ENCODE measurements around the gene ZHX3. TPM values are rescaled to one million over a fixed set of nuclear protein-coding genes. Genes with fewer than 3 reads are reported as not detected.

The ZHX3 gene
- polyA plus RNA-seq, 3 donors = 0.58 to 3.2 (median 1.1) TPM

DNA sequence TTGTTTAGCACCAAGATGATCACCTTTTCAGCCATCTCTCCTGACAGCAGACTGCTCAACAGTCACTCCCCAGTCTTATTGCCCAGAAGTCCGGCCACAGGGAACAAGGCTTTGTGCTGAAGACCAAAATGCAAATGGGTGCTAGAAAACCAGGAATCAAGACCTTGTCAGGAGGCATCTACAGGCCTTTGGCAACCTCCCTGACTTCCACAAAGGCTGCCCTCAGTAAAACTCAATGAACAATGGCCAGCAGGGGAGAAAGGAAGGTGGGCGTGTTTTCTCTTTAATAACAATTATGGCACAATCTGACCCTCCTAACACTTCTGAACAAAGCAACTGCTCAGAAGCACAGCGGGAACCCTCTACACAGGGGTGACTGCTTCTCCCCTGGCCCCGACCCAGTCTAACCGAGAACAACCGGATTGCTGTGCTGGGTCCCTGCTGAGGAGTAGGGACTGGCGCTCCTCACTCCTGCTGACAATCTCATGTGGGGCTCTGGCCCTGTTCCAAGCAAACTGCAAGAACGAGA lies 138.6 kb downstream of the ZHX3 start:
- Mint-ChIP-seq H3K36me3 (peaks cover 9 to 32% of the 10 kb centered on the region in 2 donors), H3K4me3 (no peak overlapping the region), H3K9me3 (no peaks in the 10 kb centered on the region), H3K27ac (no peak overlapping the region), H3K27me3 (ENCODE audit: low read depth in 3 of 3) (peaks cover 0 to 21% (median 7%) of the 10 kb centered on the region in 3 donors), H3K4me1 (no peaks in the 10 kb centered on the region)
- Histone ChIP-seq H3K9me3 (replicated peaks in 1 of 2; ENCODE audit: control insufficient read depth in 1 of 2, insufficient read depth in 1 of 2, low read length in 2 of 2) (no peaks in the 10 kb centered on the region), H3K4me3 (replicated peaks in 1 of 3; ENCODE audit: low read depth in 2 of 3, low read length in 3 of 3) (no peak overlapping the region), H3K79me2 (ENCODE audit: insufficient read depth, low read length) (no peaks in the 10 kb centered on the region), H3K27ac (ENCODE audit: low read depth in 1 of 2, low read length in 2 of 2) (no peak overlapping the region), H4K20me1 (ENCODE audit: insufficient read depth, low read length) (no peaks in the 10 kb centered on the region), H3K27me3 (ENCODE audit: control insufficient read depth in 2 of 2, insufficient read depth in 2 of 2, low read length in 2 of 2) (no peaks in the 10 kb centered on the region), H3K9ac (ENCODE audit: insufficient read depth, low read length, poor library complexity, severe bottlenecking) (no peak overlapping the region), H3K4me2 (replicated peaks; ENCODE audit: extremely low read depth, low read length, poor library complexity, severe bottlenecking) (no peak overlapping the region), H3K4me1 (ENCODE audit: control insufficient read depth in 1 of 2, insufficient read depth in 2 of 2, low read length in 2 of 2) (no peaks in the 10 kb centered on the region), H2AFZ (ENCODE audit: insufficient read depth, low read depth, low read length, poor library complexity, severe bottlenecking) (no peak overlapping the region), H3K36me3 (replicated peaks in 1 of 2; ENCODE audit: control insufficient read depth in 1 of 2, insufficient read depth in 2 of 2, low read length in 2 of 2) (peaks cover 0 to 5% of the 10 kb centered on the region in 2 donors)
- intact Hi-C loops (cut with micrococcal nuclease) = loop anchor here in 1 of 2 donors (10.0 kb wide), 1 partner anchor 46 kb away; no protein-coding TSS in a partner anchor
- TF ChIP-seq, protein P1, sequence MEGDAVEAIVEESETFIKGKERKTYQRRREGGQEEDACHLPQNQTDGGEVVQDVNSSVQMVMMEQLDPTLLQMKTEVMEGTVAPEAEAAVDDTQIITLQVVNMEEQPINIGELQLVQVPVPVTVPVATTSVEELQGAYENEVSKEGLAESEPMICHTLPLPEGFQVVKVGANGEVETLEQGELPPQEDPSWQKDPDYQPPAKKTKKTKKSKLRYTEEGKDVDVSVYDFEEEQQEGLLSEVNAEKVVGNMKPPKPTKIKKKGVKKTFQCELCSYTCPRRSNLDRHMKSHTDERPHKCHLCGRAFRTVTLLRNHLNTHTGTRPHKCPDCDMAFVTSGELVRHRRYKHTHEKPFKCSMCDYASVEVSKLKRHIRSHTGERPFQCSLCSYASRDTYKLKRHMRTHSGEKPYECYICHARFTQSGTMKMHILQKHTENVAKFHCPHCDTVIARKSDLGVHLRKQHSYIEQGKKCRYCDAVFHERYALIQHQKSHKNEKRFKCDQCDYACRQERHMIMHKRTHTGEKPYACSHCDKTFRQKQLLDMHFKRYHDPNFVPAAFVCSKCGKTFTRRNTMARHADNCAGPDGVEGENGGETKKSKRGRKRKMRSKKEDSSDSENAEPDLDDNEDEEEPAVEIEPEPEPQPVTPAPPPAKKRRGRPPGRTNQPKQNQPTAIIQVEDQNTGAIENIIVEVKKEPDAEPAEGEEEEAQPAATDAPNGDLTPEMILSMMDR (IDR thresholded peaks at IDR 0.05) = no peak
- 95% methylated on average over 2 of the region's 8 CpGs for WGBS (ENCODE audit: insufficient coverage)
- no peak for DNase-seq

DNA sequence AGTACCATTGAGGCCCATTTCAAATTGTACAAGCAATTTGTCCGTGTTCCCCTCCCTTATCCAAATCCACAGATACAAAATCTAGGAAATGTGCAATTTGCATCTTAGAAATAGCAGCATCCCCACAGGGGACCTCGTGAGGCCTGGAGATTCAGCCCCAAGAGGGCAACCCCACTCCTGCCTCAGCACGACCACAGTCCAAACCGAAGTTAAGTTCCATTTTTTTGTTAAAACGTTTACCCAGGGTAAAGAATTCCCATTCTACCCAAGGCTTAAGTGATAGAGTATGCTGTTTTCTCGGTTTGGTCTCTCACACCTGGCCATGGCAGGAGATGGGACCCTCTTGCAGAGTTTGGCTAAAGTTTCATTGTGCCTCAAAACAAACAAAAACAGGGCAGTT lies 139.0 kb downstream of the ZHX3 start:
- H3K9ac ChIP-seq (ENCODE audit: insufficient read depth, low read length, poor library complexity, severe bottlenecking) = no peak overlapping the region
- no peaks in the 10 kb centered on the region for H3K4me1 ChIP-seq (ENCODE audit: control insufficient read depth in 1 of 2, insufficient read depth in 2 of 2, low read length in 2 of 2)
- H3K79me2 ChIP-seq (ENCODE audit: insufficient read depth, low read length) = no peaks in the 10 kb centered on the region
- H3K9me3 ChIP-seq (replicated peaks in 1 of 2; ENCODE audit: control insufficient read depth in 1 of 2, insufficient read depth in 1 of 2, low read length in 2 of 2) = no peaks in the 10 kb centered on the region
- Mint-ChIP-seq H3K4me1 (no peaks in the 10 kb centered on the region), H3K36me3 (peaks cover 7 to 32% of the 10 kb centered on the region in 2 donors), H3K27ac (no peak overlapping the region), H3K9me3 (no peaks in the 10 kb centered on the region), H3K27me3 (ENCODE audit: low read depth in 3 of 3) (peaks cover 0 to 22% (median 7%) of the 10 kb centered on the region in 3 donors), H3K4me3 (no peak overlapping the region)
- no peaks in the 10 kb centered on the region for H3K27me3 ChIP-seq (ENCODE audit: control insufficient read depth in 2 of 2, insufficient read depth in 2 of 2, low read length in 2 of 2)
- TF ChIP-seq, protein P1 (IDR thresholded peaks at IDR 0.05) = no peak
- no peak overlapping the region for H3K4me3 ChIP-seq (replicated peaks in 1 of 3; ENCODE audit: low read depth in 2 of 3, low read length in 3 of 3)
- no peak overlapping the region for H3K27ac ChIP-seq (ENCODE audit: low read depth in 1 of 2, low read length in 2 of 2)
- H4K20me1 ChIP-seq (ENCODE audit: insufficient read depth, low read length) = no peaks in the 10 kb centered on the region
- no peak overlapping the region for H2AFZ ChIP-seq (ENCODE audit: insufficient read depth, low read depth, low read length, poor library complexity, severe bottlenecking)
- H3K4me2 ChIP-seq (replicated peaks; ENCODE audit: extremely low read depth, low read length, poor library complexity, severe bottlenecking) = no peak overlapping the region
- no peaks in the 10 kb centered on the region for H3K36me3 ChIP-seq (replicated peaks in 1 of 2; ENCODE audit: control insufficient read depth in 1 of 2, insufficient read depth in 2 of 2, low read length in 2 of 2)
- intact Hi-C loops (cut with micrococcal nuclease) = loop anchor here in 1 of 2 donors (10.0 kb wide), 1 partner anchor 46 kb away; no protein-coding TSS in a partner anchor
- 90% methylated on average over 2 of the region's 6 CpGs for WGBS (ENCODE audit: insufficient coverage)
- DNase-seq = no peak

Data from CD14-positive monocyte (primary cell).